SH-SY5Y (cell line): ENCODE results near the gene LMO4.

ENCODE experiments used
- GATA2 ChIP-seq: IDR thresholded peaks from 2 replicates; pipeline ENCODE4 v1.6.1; 2011; ENCODE audit warnings: mild to moderate bottlenecking, low read depth, low read length
- GATA3 ChIP-seq: IDR thresholded peaks from 2 replicates; pipeline ENCODE4 v1.6.1; 2011; ENCODE audit warnings: low read depth, mild to moderate bottlenecking, low read length, moderate library complexity

Gene LMO4

GRCh38 chr1:87334351-87335174 lies 5.9 kb downstream of the LMO4 start:
- peak; percentile 70 for TF ChIP-seq GATA2
- no peak for TF ChIP-seq GATA3

- TF ChIP-seq GATA3 (no peak), GATA2 (no peak)
These were observed 6.7 kb downstream of the LMO4 start for GRCh38 chr1:87335175-87335884.

GRCh38 chr1:87336623-87337067 lies 8.0 kb downstream of the LMO4 start:
- TF ChIP-seq GATA3 (no peak), GATA2 (no peak)

GRCh38 chr1:87337606-87338005 lies 8.9 kb downstream of the LMO4 start:
- TF ChIP-seq GATA3, result no peak
- no peak for TF ChIP-seq GATA2

GRCh38 chr1:87338566-87338965 lies 9.9 kb downstream of the LMO4 start:
- TF ChIP-seq GATA3, result no peak
- no peak for TF ChIP-seq GATA2

GRCh38 chr1:87344231-87344630 lies 15.6 kb downstream of the LMO4 start:
- TF ChIP-seq GATA2, result no peak

- no peak for TF ChIP-seq GATA3
- no peak for TF ChIP-seq GATA2
These were observed 17.6 kb downstream of the LMO4 start for GRCh38 chr1:87346130-87346814.

GRCh38 chr1:87348341-87349019 lies 19.8 kb downstream of the LMO4 start:
- no peak for TF ChIP-seq GATA2
- TF ChIP-seq GATA3, result no peak

- no peak for TF ChIP-seq GATA2
- no peak for TF ChIP-seq GATA3
These were observed 20.4 kb downstream of the LMO4 start for GRCh38 chr1:87349036-87349435.

- TF ChIP-seq GATA3, result no peak
- no peak for TF ChIP-seq GATA2
These were observed 27.2 kb downstream of the LMO4 start for GRCh38 chr1:87355894-87356293.

GRCh38 chr1:87356591-87356990 lies 27.9 kb downstream of the LMO4 start:
- no peak for TF ChIP-seq GATA2
- no peak for TF ChIP-seq GATA3

- no peak for TF ChIP-seq GATA2
These were observed 29.5 kb downstream of the LMO4 start for GRCh38 chr1:87358219-87358618.

GRCh38 chr1:87359586-87359985 lies 30.9 kb downstream of the LMO4 start:
- TF ChIP-seq GATA2 (no peak), GATA3 (no peak)
